ENCODE measurements around the gene HSD17B11.
"Not testable (repeated sequence)": the region's sequence is repeated elsewhere in the genome, so short reads cannot be mapped to it uniquely, and the experiment has no call there.

The HSD17B11 gene

GRCh38 chr4:87345139-87345538, 45.8 kb downstream of the HSD17B11 start:
- H3F3A ChIP-seq (ENCODE audit: low read depth) = no peaks in the 10 kb centered on the region
- TF ChIP-seq EZH2phosphoT487 (IDR thresholded peaks at IDR 0.05; ENCODE audit: borderline replicate concordance) (no peak), CTCF (conservative IDR thresholded peaks at IDR 0.05; ENCODE audit: low read length) (no peak)
- H4K20me1 ChIP-seq (ENCODE audit: insufficient read depth, low read length, poor library complexity, severe bottlenecking) = no peaks in the 10 kb centered on the region
- no peak overlapping the region for H3K4me3 ChIP-seq (ENCODE audit: low read length, poor library complexity, severe bottlenecking)
- H3K4me1 ChIP-seq (ENCODE audit: insufficient read depth, low read length, poor library complexity, severe bottlenecking) = no peaks in the 10 kb centered on the region
- no peak overlapping the region for H3K4me2 ChIP-seq (ENCODE audit: low read depth, low read length, poor library complexity, severe bottlenecking)
- H3K27me3 ChIP-seq (ENCODE audit: insufficient read depth, low read length, poor library complexity, severe bottlenecking) = no peaks in the 10 kb centered on the region
- H3K36me3 ChIP-seq (ENCODE audit: insufficient read depth, low read length) = peaks cover 18% of the 10 kb centered on the region; the same call in 1 of the 2 replicates
- no peak overlapping the region for H3K9ac ChIP-seq (ENCODE audit: low read depth, low read length, poor library complexity, severe bottlenecking)
- no peaks in the 10 kb centered on the region for H3K79me2 ChIP-seq (ENCODE audit: insufficient read depth, low read length)
- H3K9me3 ChIP-seq (ENCODE audit: insufficient read depth, low read depth, low read length) = no peaks in the 10 kb centered on the region
- no peaks in the 10 kb centered on the region for H3K9me2 ChIP-seq (replicated peaks; ENCODE audit: low read depth, low read length)
- no peak overlapping the region for H2AFZ ChIP-seq (ENCODE audit: low read length)

GRCh38 chr4:87342872-87343271, 48.1 kb downstream of the HSD17B11 start:
- H2AFZ ChIP-seq (ENCODE audit: low read length) = no peak overlapping the region
- peaks cover 33% of the 10 kb centered on the region; the same call in 1 of the 2 replicates for H3K36me3 ChIP-seq (ENCODE audit: insufficient read depth, low read length)
- no peaks in the 10 kb centered on the region for H3K9me3 ChIP-seq (ENCODE audit: insufficient read depth, low read depth, low read length)
- H3K27me3 ChIP-seq (ENCODE audit: insufficient read depth, low read length, poor library complexity, severe bottlenecking) = no peaks in the 10 kb centered on the region
- no peak overlapping the region for H3K9ac ChIP-seq (ENCODE audit: low read depth, low read length, poor library complexity, severe bottlenecking)
- no peaks in the 10 kb centered on the region for H3K79me2 ChIP-seq (ENCODE audit: insufficient read depth, low read length)
- no peak overlapping the region for H3K4me2 ChIP-seq (ENCODE audit: low read depth, low read length, poor library complexity, severe bottlenecking)
- TF ChIP-seq CTCF (conservative IDR thresholded peaks at IDR 0.05; ENCODE audit: low read length) (no peak), EZH2phosphoT487 (IDR thresholded peaks at IDR 0.05; ENCODE audit: borderline replicate concordance) (no peak)
- H3K9me2 ChIP-seq (replicated peaks; ENCODE audit: low read depth, low read length) = no peaks in the 10 kb centered on the region
- no peaks in the 10 kb centered on the region for H3F3A ChIP-seq (ENCODE audit: low read depth)
- no peaks in the 10 kb centered on the region for H4K20me1 ChIP-seq (ENCODE audit: insufficient read depth, low read length, poor library complexity, severe bottlenecking)
- H3K4me3 ChIP-seq (ENCODE audit: low read length, poor library complexity, severe bottlenecking) = no peak overlapping the region
- H3K4me1 ChIP-seq (ENCODE audit: insufficient read depth, low read length, poor library complexity, severe bottlenecking) = no peaks in the 10 kb centered on the region

- not testable (repeated sequence) for H3K79me2 ChIP-seq (ENCODE audit: insufficient read depth, low read length); H3K9ac ChIP-seq (ENCODE audit: low read depth, low read length, poor library complexity, severe bottlenecking); H3K9me3 ChIP-seq (ENCODE audit: insufficient read depth, low read depth, low read length); H3F3A ChIP-seq (ENCODE audit: low read depth); H3K9me2 ChIP-seq (replicated peaks; ENCODE audit: low read depth, low read length); H3K4me2 ChIP-seq (ENCODE audit: low read depth, low read length, poor library complexity, severe bottlenecking); H3K27me3 ChIP-seq (ENCODE audit: insufficient read depth, low read length, poor library complexity, severe bottlenecking); H4K20me1 ChIP-seq (ENCODE audit: insufficient read depth, low read length, poor library complexity, severe bottlenecking); H3K4me3 ChIP-seq (ENCODE audit: low read length, poor library complexity, severe bottlenecking); H3K4me1 ChIP-seq (ENCODE audit: insufficient read depth, low read length, poor library complexity, severe bottlenecking); H2AFZ ChIP-seq (ENCODE audit: low read length)
- H3K36me3 ChIP-seq (ENCODE audit: insufficient read depth, low read length) = peaks cover 38% of the 10 kb centered on the region; the same call in 1 of the 2 replicates
Observed at GRCh38 chr4:87341954-87342635, 48.9 kb downstream of the HSD17B11 start.

- no peaks in the 10 kb centered on the region for H4K20me1 ChIP-seq (ENCODE audit: insufficient read depth, low read length, poor library complexity, severe bottlenecking)
- H3K4me3 ChIP-seq (ENCODE audit: low read length, poor library complexity, severe bottlenecking) = no peak overlapping the region
- no peaks in the 10 kb centered on the region for H3F3A ChIP-seq (ENCODE audit: low read depth)
- no peaks in the 10 kb centered on the region for H3K27me3 ChIP-seq (ENCODE audit: insufficient read depth, low read length, poor library complexity, severe bottlenecking)
- no peaks in the 10 kb centered on the region for H3K79me2 ChIP-seq (ENCODE audit: insufficient read depth, low read length)
- no peaks in the 10 kb centered on the region for H3K4me1 ChIP-seq (ENCODE audit: insufficient read depth, low read length, poor library complexity, severe bottlenecking)
- H3K9me2 ChIP-seq (replicated peaks; ENCODE audit: low read depth, low read length) = no peaks in the 10 kb centered on the region
- H2AFZ ChIP-seq (ENCODE audit: low read length) = no peak overlapping the region
- H3K4me2 ChIP-seq (ENCODE audit: low read depth, low read length, poor library complexity, severe bottlenecking) = no peak overlapping the region
- H3K9ac ChIP-seq (ENCODE audit: low read depth, low read length, poor library complexity, severe bottlenecking) = no peak overlapping the region
- peaks cover 39% of the 10 kb centered on the region; the same call in 1 of the 2 replicates for H3K36me3 ChIP-seq (ENCODE audit: insufficient read depth, low read length)
- no peaks in the 10 kb centered on the region for H3K9me3 ChIP-seq (ENCODE audit: insufficient read depth, low read depth, low read length)
- no peak for TF ChIP-seq EZH2phosphoT487 (IDR thresholded peaks at IDR 0.05; ENCODE audit: borderline replicate concordance)
- no peak for TF ChIP-seq CTCF (conservative IDR thresholded peaks at IDR 0.05; ENCODE audit: low read length)
Observed at GRCh38 chr4:87339440-87339839, 51.5 kb downstream of the HSD17B11 start.

All from Loucy (cell line).